ENCODE measurements around the gene TRNT1. TPM values are rescaled to one million over a fixed set of nuclear protein-coding genes. Genes with fewer than 3 reads are reported as not detected.

Gene TRNT1
- total and polyA plus RNA-seq, 10 donors: 10.0 to 43.8 (median 28.8) TPM

- DNase-seq: no peak
- no peaks in the 10 kb centered on the region for H3K27me3 ChIP-seq (replicated peaks in 1 of 7)
- intact Hi-C loops (cut with DNase I; ENCODE audit: low total_unique reads): no loop called here
- H3K27ac ChIP-seq: peak overlapping the region in 2 of 8 donors; percentile 28 to 30
- TF ChIP-seq POLR2A (IDR thresholded peaks at IDR 0.05) (no peak), POLR2AphosphoS5 (IDR thresholded peaks at IDR 0.05) (no peak), CTCF (IDR thresholded peaks at IDR 0.05 in 8 of 11, conservative IDR thresholded peaks at IDR 0.05 in 3 of 11) (no peak)
- no peaks in the 10 kb centered on the region for H3K9me3 ChIP-seq
- H3K4me1 ChIP-seq: peaks cover 0 to 32% (median 12%) of the 10 kb centered on the region in 6 donors
- peaks cover 0 to 100% (median 95%) of the 10 kb centered on the region in 6 donors for H3K36me3 ChIP-seq
- no peak overlapping the region for H3K4me3 ChIP-seq
- WGBS, 5 donors: 77 to 85% (median 78%) methylated on average over 1 of the region's 1 CpG
Observed at GRCh38 chr3:3149560-3149959, 22.8 kb downstream of the TRNT1 start.

GRCh38 chr3:3151513-3151912, 24.8 kb downstream of the TRNT1 start:
- no peak for TF ChIP-seq POLR2AphosphoS5 (IDR thresholded peaks at IDR 0.05)
- peaks cover 0 to 42% (median 16%) of the 10 kb centered on the region in 6 donors for H3K4me1 ChIP-seq
- 87 to 92% (median 91%) methylated on average over 1 of the region's 1 CpG for WGBS, 5 donors
- peaks cover 0 to 100% (median 93%) of the 10 kb centered on the region in 6 donors for H3K36me3 ChIP-seq
- intact Hi-C loops (cut with DNase I; ENCODE audit: low total_unique reads): no loop called here
- no peaks in the 10 kb centered on the region for H3K27me3 ChIP-seq (replicated peaks in 1 of 7)
- H3K4me3 ChIP-seq: no peak overlapping the region
- H3K9me3 ChIP-seq: no peaks in the 10 kb centered on the region
- no peak for DNase-seq
- H3K27ac ChIP-seq: no peak overlapping the region

- intact Hi-C loops (cut with DNase I; ENCODE audit: low total_unique reads): no loop called here
- Histone ChIP-seq H3K4me1 (peaks cover 0 to 21% (median 12%) of the 10 kb centered on the region in 6 donors), H3K9me3 (no peaks in the 10 kb centered on the region), H3K27me3 (replicated peaks in 1 of 7) (no peaks in the 10 kb centered on the region), H3K36me3 (peaks cover 0 to 100% (median 87%) of the 10 kb centered on the region in 6 donors), H3K27ac (peak overlapping the region in 2 of 8 donors; percentile 2 to 31), H3K4me3 (no peak overlapping the region)
- DNase-seq: no peak
- 90 to 95% (median 92%) methylated on average over 5 of the region's 5 CpGs for WGBS, 5 donors
- peak in 1 of 3 donors; percentile 31 for TF ChIP-seq POLR2AphosphoS5 (IDR thresholded peaks at IDR 0.05)
- no peak for TF ChIP-seq CTCF (IDR thresholded peaks at IDR 0.05 in 8 of 11, conservative IDR thresholded peaks at IDR 0.05 in 3 of 11)
Observed at GRCh38 chr3:3154879-3155610, 28.3 kb downstream of the TRNT1 start.

- H3K36me3 ChIP-seq: peaks cover 0 to 100% (median 75%) of the 10 kb centered on the region in 6 donors
- WGBS, 5 donors: 92 to 96% (median 93%) methylated on average over 8 of the region's 8 CpGs
Observed at GRCh38 chr3:3157484-3157883, 30.7 kb downstream of the TRNT1 start.

More at GRCh38 chr3:3157484-3157883, 30.7 kb downstream of the TRNT1 start:
- Histone ChIP-seq H3K4me1 (peaks cover 0 to 21% (median 13%) of the 10 kb centered on the region in 6 donors), H3K27me3 (replicated peaks in 1 of 7) (no peaks in the 10 kb centered on the region), H3K4me3 (no peak overlapping the region), H3K27ac (no peak overlapping the region), H3K9me3 (no peaks in the 10 kb centered on the region)
- DNase-seq: no peak
- intact Hi-C loops (cut with DNase I; ENCODE audit: low total_unique reads): no loop called here
- no peak for TF ChIP-seq POLR2AphosphoS5 (IDR thresholded peaks at IDR 0.05)
- no peak for TF ChIP-seq CTCF (IDR thresholded peaks at IDR 0.05 in 8 of 11, conservative IDR thresholded peaks at IDR 0.05 in 3 of 11)
- no peak for TF ChIP-seq POLR2A (IDR thresholded peaks at IDR 0.05)
